HG03432 (cell line): ENCODE results near the gene ARRB2.
A peak's percentile ranks its signal among the peaks of the same experiment; 100 is the strongest.
"Not testable (repeated sequence)": the region's sequence is repeated elsewhere in the genome, so short reads cannot be mapped to it uniquely, and the experiment has no call there.

Source experiments
- ATAC-seq: cut with Tn5 transposase; IDR thresholded peaks from one replicate; pipeline ENCODE4 v1.9.1; 2021; ENCODE audit warnings: mild to moderate bottlenecking, moderate library complexity; ENCODE audit not compliant: unreplicated experiment

ARRB2 gene

DNA sequence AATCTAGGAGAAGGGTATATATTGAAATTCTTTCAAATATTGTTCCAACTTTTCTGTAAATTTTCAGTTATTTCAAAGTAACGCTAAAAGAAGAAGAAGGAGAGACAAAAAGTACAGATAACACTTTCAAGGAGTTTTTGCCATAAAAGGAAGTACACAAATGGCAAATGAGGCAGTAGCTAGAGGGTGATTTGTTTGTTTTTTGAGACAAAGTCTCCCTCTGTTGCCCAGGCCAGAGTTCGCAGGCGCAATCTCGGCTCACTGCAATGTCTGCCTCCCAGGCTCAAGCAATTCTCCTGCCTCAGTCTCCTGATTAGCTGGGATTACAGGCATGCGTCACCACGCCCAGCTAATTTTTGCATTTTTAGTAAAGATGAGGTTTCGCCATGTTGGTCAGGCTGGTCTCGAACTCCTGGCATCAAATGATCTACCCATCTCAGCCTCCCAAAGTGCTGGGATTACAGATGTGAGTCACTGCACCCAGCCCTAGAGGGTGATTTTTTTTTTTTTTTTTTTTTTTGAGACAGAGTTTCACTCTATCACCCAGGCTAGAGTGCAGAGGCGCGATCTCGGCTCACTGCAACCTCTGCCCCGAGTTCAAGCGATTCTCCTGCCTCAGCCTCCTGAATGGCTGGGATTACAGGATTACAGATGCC is 10.9 kb upstream of the ARRB2 start:
- ATAC-seq: not testable (repeated sequence)

DNA sequence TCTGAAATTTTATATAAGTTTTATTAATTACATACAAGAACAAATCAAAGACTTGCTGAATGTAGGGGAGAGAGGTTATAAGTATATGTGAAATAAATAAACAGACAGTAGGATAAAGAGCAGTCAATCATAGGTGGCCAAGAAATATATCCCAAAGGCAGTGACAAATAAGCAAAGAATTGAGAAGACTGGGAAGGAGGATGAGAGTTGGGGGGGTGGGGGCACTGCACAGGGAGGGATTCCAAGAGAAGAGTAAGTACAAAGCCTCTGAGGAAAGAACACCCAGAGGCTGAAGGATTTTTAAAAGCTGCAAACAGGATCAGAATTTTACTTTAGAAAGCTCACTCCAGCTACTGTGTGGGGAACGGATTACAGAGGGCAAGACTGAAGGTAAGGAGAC is 9.3 kb upstream of the ARRB2 start:
- no peak for ATAC-seq

DNA sequence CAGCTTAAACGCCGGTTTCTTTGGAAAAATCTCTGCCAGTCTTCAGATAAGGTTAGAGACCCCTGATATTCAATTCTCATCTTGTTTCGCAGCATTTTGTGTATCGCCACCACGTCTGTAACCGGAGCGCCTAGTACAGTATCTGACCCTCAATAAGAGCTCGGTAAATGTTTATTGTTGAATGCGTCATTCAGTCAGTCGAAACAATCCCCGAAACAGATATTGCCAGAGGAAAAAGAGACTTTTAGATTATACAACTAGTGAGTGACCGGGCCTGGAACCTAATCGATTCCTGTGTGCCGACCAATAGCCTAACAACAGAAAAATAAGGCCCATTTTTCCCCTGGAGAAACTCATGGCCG is 7.1 kb upstream of the ARRB2 start:
- no peak for ATAC-seq

DNA sequence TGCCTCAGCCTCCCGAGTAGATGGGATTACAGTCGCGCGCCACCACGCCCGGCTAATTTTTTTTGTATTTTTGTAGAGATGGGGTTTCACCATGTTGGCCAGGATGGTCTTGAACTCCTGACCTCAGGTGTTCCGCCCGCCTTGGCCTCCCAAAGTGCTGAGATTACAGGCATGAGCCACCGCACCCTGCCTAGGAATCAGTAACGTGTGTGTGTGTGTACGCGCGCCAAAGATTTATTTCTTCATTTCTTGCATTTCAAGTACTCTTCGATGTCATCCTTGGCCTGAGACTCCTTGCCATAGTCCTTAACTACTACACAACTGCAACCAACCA is 5.9 kb upstream of the ARRB2 start:
- not testable (repeated sequence) for ATAC-seq

DNA sequence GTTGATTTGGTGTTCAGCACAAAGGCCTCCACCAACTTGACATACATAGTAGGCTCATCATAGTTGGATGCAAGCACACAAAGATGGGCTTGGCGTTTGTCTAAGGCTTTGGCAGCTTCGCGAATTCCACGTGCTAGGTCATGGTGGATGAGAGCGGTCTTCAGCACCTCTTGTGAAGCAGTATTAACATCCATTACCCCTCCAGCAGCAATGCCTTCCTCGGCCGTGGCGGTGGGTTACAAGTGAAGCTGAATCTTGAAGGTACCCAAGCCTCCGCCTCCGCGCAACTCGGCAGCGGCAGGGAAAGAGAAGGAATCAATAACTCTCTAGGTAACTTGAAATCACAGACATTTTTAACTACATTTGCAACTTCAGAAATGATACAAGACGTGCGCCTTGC is 5.4 kb upstream of the ARRB2 start:
- no peak for ATAC-seq

DNA sequence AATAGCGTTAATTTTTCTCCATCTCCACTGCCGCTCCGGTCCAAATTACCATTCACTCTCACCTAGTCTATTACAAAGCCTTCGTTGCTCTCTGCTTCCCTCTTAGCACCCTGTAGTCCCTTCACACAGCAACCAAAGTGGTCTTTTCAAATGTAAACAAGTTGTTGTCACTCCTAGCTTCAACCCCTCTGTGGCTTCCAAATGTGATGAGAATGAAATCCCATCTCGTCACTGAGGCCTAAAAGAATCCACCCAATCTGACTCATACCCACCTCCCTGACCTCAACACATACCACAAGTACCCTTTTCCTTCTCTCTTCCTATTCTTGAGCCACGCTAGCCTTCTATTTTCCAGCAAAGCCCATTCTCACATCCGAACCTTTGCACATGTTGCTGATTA is 4.3 kb upstream of the ARRB2 start:
- ATAC-seq: no peak

DNA sequence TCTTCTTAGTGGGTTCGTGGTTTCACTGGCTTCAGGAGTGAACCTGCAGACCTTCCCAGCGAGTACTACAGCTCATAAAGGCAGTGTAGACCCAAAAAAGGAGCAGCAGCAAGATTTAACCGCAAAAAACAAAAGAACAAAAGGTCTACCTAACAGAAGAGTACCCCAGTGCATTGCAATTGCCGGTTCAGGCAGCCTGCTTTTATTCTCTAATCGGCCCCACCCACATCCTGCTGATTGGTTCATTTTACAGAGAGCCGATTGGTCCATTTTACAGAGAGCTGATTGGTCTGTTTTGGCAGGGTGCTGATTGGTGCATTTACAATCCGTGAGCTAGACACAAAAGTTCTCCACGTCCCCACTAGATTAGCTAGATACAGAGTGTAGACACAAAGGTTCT is 2.0 kb upstream of the ARRB2 start:
- no peak for ATAC-seq

DNA sequence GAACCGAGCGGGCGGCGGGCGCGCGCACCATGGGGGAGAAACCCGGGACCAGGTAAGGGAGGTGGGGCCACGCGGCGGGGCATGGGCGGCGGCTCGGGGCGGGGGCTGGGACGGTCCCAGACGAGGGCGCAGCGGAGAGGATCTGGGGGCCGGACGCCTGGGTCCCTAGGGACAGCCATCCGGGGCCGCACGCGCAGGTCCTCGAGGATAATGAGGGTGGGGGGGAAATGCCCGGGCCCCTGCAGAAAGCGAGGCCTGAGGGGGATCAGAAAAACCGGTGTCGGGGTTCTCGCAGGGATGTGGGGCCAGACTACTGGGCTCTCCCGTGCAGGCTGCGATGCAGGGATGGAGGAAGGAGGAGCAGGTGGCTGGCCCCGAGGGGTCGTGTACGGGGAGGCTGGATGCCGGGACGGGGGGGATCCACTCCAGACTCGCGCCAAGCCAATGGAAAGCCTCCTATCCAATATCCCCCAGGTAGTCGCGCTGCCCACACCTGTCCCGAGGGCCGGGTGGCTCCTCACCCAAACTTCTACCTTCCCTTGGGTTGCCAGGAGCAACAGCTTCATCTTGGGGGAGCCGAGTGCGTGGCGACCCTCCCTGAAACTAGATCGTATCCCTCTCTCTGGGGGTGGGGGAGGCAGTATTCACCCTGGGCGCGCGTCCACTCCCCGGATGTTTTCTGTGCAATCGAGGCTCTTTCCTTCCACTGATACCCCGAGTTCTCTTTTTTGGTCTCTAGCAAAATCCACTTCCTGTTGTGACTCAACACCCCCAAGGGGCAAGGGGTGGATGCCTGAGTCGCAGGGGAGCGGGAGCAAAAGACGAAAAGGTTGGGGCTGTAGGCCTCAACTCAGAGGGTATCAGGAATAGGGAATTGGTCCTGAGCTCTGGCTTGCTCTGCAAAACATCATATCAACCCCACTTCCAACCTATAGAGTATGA is 532 bp downstream of the ARRB2 start:
- peak; percentile 9 for ATAC-seq

DNA sequence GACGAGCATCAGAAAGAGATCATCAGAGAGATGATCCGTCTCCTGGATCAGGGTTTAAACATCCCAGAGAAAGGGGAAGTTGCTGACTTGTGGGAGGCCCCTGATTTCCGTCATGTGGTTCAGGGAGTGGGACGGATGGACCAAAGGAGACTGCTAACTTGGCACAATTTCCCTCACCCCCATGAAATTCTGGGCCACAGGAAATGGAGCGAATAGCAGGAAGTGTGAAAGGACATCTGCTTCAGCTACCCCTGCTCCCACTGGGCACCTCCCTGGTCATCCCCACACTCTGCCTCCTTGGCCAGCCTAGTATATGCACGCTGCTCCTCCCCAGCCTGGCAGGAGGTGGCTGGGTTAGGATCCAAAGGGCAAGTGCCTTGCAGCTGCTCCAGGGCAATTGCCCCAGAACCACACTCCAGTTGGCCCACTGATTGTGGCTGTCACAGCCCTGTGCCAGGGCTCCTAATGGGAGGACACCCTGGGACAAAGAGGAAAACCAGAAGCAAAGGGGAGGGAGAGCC is 1.3 kb downstream of the ARRB2 start:
- ATAC-seq: no peak

DNA sequence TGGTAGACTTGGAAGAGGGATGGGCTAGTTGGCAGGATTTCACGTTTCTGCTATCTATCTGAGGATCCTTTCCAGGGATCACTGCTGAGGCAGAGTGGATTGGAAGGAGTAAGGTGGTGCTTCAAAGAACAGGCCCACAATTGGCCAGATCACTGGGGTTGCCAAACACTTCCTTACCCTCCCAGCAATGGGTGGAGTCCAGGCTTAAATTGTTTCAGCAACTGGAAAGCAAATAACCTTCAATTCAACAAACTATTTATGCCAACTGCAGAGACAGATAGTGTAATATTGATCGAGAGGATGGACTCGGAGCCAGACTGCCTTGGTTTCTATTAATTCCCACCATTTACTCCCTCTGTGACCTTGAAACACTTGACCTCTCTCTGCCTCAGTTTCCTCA is 2.1 kb downstream of the ARRB2 start:
- no peak for ATAC-seq

DNA sequence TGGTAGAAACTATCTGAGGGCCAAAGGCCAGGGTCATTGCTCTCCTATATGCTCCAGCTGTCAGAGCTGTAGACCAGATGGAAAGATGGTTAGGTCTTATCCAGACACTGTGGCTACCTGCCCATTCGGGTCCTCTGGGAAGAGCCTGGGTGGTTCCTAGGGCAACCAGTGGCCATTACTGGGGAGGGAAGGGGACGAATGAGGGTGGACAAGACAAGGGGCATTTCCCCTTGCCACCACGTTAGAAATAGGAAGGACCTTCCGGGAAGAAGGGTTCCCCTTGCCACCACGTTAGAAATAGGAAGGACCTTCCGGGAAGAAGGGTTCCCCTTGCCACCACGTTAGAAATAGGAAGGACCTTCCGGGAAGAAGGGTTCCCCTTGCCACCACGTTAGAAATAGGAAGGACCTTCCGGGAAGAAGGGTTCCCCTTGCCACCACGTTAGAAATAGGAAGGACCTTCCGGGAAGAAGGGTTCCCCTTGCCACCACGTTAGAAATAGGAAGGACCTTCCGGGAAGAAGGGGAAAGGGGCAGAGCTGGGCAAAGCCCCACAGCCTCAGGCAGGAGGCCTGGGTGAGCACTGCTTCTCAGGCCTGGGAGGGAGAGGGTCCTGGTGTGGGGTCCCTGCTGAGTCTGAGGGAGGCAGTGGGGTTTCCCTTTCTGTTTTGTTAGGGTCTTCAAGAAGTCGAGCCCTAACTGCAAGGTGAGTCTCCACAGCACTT is 4.1 kb downstream of the ARRB2 start:
- ATAC-seq: not testable (repeated sequence)

DNA sequence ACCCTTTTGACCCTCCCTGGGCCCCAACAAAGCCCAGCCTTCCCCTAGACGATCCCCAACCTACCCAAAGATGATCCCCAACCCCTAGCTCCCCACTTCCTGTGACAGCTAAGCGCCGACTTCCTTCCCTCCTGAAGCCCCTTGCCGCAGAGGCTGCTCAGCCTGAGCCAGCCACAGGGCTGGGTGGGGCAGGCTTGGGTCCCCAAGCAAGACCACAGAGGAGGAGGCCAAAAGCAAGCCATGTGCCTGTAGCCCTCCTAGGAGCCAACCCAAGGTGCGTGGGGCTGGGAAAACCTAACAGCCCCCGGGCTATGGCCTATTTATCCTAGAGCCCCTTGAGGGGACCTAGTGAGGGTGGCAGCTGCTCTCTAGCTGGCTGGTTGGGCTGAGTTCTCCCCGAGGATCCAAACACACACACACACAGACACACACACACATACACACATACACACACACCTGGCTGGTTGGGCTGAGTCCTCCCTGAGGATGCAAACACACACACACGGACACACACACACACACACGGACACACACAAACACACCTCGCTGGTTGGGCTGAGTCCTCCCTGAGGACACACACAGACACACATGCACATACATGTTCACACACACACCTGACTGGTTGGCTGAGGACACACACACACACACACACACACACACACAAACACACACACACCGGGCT is 4.8 kb downstream of the ARRB2 start:
- no peak for ATAC-seq

DNA sequence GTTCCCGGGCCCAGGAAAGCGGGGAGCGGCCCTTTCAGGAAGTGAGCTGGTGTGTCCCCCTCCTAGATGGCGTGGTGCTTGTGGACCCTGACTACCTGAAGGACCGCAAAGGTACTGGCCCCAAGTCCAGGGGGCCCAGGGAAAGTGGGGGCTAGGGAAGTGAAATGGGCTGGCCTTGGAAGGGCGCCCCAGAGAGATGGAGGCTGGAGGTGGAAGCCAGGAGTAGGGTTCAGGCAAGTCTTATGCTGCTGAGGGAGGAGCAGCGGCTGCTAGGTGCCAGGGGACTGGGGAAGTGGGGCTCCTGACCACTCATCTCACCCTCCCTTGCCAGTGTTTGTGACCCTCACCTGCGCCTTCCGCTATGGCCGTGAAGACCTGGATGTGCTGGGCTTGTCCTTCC is 5.6 kb downstream of the ARRB2 start:
- ATAC-seq: no peak

DNA sequence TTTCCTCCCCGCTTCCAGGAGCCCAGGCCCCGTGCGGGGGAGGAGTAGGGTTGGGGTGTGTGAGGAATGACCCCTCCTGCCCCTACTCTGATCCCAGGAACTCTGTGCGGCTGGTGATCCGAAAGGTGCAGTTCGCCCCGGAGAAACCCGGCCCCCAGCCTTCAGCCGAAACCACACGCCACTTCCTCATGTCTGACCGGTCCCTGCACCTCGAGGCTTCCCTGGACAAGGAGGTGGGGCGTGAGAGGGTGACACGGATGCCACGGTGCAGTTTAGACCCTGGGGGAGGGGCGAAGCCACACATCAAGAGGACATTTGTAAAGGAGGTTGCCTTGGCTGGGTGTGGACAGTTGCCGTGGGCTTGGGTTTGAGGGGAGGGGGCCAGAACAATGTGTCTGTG is 7.4 kb downstream of the ARRB2 start:
- no peak for ATAC-seq

DNA sequence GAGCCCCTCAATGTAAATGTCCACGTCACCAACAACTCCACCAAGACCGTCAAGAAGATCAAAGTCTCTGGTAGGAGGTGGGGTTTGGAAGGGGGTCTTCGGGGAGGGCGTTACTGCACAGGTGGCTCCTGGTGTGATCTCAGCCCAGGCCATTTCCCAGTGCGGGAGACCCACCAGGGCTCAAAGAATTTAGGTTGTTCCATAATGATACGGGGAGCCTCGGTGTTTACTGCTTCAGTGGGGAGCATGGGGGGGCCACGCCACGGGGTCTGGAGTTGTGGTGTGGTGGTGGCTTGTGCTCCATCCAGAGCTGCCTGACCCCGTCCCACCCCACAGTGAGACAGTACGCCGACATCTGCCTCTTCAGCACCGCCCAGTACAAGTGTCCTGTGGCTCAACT is 7.8 kb downstream of the ARRB2 start:
- ATAC-seq: no peak

DNA sequence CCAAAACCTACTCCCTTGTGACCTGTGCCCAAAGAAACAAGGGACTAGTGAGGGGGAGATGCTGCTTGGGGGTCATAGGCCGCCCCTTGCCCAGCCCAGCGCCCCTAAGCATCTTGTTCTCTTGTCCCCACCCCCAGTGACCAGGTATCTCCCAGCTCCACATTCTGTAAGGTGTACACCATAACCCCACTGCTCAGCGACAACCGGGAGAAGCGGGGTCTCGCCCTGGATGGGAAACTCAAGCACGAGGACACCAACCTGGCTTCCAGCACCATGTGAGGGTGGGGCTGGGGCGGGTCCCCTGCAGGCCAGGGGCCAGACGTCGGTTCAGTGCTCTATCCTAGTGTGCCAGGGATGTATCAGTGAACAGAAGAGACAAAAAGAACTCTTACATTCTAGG is 8.7 kb downstream of the ARRB2 start:
- no peak for ATAC-seq

DNA sequence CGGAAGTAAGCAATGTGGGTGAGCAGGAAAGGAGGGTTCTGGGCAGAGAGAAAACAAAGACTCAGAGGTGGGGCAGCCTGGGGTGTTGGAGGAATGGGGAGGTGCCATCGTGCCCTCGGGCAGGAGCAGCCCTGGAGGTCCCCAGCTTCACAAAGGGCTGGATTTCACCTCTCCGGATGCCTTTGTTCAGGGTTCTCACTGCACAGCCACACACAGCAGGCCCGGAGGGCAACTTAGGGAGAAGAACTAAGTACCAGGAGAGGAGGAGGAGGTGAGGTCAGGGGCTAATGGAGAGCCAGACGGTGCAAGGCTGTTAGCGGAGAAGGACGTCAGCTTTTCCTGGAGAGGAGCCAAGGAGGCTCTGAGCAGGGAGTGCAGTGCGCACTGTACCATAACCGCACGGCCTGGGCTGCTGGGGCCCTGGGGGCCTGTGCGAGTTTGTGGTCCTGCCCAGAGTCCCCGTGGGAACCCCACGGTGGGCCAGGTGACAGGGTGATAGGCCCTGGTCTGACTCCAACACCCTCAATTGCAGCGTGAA is 9.3 kb downstream of the ARRB2 start:
- no peak for ATAC-seq

DNA sequence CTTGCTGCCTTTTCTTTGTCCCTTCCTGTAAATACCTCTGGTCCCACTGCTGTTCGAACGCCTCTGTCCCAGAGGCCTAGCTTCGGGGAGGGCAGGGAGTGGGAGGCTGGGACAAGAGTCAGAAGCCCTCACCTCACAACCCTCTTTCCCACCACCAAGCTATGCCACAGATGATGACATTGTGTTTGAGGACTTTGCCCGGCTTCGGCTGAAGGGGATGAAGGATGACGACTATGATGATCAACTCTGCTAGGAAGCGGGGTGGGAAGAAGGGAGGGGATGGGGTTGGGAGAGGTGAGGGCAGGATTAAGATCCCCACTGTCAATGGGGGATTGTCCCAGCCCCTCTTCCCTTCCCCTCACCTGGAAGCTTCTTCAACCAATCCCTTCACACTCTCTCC is 10.4 kb downstream of the ARRB2 start:
- no peak for ATAC-seq

DNA sequence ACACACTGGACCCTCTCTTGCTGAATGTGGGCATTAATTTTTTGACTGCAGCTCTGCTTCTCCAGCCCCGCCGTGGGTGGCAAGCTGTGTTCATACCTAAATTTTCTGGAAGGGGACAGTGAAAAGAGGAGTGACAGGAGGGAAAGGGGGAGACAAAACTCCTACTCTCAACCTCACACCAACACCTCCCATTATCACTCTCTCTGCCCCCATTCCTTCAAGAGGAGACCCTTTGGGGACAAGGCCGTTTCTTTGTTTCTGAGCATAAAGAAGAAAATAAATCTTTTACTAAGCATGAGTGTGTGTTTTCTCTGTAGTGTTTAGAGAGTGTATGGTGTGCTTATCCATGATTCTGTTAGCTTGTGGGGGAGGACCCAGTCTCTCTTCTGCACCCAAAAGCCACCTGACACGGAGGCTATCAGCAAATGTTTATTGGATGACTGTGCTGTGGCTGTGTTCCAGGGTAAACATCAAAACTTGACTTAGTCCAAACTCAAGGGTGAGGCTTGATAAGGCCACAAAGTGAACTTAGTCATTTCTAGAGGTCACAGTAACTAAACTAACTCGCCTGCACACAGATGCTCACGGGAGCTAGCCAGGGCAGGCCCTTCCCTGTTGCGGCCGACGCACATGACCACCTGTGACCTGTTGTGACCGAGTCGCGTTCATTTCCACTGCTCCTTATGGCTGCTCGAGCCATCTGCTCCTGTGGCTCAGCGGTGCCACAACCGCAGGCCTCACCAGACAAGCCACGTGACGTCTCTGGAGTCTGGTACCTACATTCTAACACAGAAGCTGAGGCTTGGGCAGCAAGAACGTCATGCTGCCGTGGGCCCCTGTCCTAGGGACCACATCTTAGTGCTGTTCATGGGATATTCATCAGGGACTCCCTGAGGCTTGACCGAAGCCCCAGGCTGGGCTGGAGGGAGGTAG is 11.0 kb downstream of the ARRB2 start:
- no peak for ATAC-seq
